NB4 (cell line): Measurements from ENCODE around the gene COX7A2.

Source experiments
- CTCF ChIP-seq: IDR thresholded peaks from one replicate; pipeline ENCODE4 v1.5.1; 2012; ENCODE audit warnings: low read depth, low read length
- MAX ChIP-seq: IDR thresholded peaks from 2 replicates; pipeline ENCODE4 v1.6.1; 2011; ENCODE audit warnings: low read depth, low read length
- POLR2A ChIP-seq: IDR thresholded peaks from 2 replicates; pipeline ENCODE4 v1.6.1; 2011; ENCODE audit warnings: mild to moderate bottlenecking; ENCODE audit not compliant: insufficient read length; ENCODE audit errors: extremely low read depth

- no peak for TF ChIP-seq CTCF
- TF ChIP-seq POLR2A, result no peak
- TF ChIP-seq MAX, result no peak
Observed at GRCh38 chr6:75261299-75261698, 17.7 kb upstream of the COX7A2 start.
